ENCODE data around the gene PRR7. TPM values are rescaled to one million over a fixed set of nuclear protein-coding genes. Genes with fewer than 3 reads are reported as not detected.
A peak's percentile ranks its signal among the peaks of the same experiment; 100 is the strongest.

Gene PRR7
- polyA plus RNA-seq, 4 donors = 0.86 to 3.7 (median 2.0) TPM

DNA sequence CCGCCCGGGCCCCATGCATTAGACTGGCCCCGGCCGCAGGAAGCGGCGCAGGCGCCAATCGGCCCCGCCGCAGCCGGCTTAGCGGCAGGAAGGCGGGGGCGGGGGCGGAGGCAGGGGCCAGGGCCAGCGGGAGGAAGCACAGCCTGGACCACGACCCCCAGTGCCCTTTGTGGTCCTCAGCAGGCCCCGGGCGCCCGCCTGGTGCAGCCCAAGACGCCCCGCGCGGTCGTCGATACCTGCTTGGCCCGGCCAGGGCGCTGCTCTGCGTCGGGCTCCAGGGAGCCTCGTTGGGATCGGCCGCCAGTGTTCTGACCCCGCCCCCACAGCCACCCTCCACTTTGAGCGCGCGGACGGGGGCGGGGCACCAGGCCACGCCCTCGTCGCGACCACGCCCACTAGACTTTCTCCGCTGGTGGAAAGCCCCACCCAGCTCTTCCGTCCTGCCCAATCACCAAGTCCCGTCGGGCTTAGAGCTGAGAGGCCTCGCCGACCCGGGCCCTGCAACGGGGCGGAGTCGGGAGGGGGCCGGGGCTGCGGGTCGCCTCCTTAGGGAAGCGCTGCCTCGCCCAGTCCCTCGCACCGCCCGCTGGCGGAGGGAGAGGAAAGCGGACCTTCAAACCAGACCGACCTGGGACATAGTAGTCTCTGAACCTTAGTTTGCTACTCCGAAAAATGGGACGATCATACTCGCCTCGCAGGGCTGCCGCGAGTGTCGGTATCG, 50.8 kb downstream of the PRR7 start, which contains the start of gene PDLIM7:
Gene PDLIM7, minus strand, starts transcription at position 313 of the 721 bp plus-strand sequence. CDS start 1,092 bp downstream, outside the sequence.
- DNase-seq (peak; percentile 97 to 99), FAIRE-seq (no peak)
- H3K27me3 ChIP-seq (ENCODE audit: control insufficient read depth in 3 of 3, insufficient read depth in 3 of 3, low read length in 3 of 3) = peaks cover 0 to 20% (median 0%) of the 10 kb centered on the region in 3 donors
- H3K27ac ChIP-seq (ENCODE audit: low read depth in 1 of 3, low read length in 2 of 3) = peak within 1 kb of the TSS; percentile 9 to 83 (median 82)
- peaks cover 0 to 20% (median 3%) of the 10 kb centered on the region in 3 donors for H3K4me1 ChIP-seq (ENCODE audit: control insufficient read depth in 3 of 3, insufficient read depth in 2 of 3, low read depth in 1 of 3, low read length in 2 of 3)
- peak within 1 kb of the TSS; percentile 52 to 60 (median 54) for H3K4me3 ChIP-seq (ENCODE audit: low read depth in 1 of 3, low read length in 3 of 3)
- H3K36me3 ChIP-seq (ENCODE audit: control insufficient read depth in 3 of 3, insufficient read depth in 2 of 3, low read depth in 1 of 3, low read length in 3 of 3) = peaks cover 0 to 30% (median 0%) of the 10 kb centered on the region in 3 donors
- no peaks in the 10 kb centered on the region for H3K9me3 ChIP-seq (ENCODE audit: control insufficient read depth in 2 of 2, insufficient read depth in 1 of 2, low read depth in 1 of 2, low read length in 1 of 2)
- WGBS, 3 donors = 0% methylated on average over 57 to 73 of the region's 73 CpGs

DNA sequence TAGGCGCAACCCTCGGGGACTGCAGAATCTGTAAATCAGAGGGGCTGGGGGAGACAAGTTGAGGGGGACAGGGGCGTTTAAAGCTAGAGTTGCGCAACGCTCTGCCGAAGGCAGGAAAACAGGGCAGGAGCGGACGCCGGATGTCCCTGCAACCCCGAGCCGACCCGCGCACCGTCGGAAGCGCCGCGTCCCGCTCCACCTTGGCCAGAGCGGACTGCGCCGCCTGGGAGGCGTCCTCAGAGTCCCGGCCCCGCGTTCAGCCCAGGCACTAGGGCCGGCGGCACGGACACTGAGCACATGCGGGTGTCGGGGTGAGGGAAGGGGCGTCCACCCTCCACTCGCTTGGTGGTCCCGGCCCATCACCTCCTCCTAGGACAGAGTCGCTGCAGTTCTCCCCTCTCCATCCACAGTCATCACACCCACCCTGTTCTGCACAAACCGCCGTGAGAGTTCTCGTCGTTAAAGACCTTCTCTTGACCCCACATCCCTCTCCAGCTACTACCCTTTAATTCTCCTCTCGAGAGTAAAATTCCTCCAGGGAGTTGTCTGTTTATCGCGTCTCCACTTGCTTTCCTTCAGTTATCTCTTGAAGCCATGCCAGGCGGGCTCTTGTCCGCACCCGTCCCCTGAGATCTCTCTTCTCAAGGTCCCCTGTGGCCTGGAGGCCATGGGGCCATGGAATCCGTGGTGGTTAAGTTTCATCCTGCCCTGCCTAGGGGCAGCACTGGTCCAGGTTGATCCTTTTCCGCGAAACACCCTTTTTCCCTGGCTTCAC, 51.6 kb downstream of the PRR7 start:
- DNase-seq = no peak
- H3K27ac ChIP-seq (ENCODE audit: low read depth in 1 of 3, low read length in 2 of 3) = peak overlapping the region in 2 of 3 donors; percentile 37 to 72
- peaks cover 0 to 23% (median 0%) of the 10 kb centered on the region in 3 donors for H3K36me3 ChIP-seq (ENCODE audit: control insufficient read depth in 3 of 3, insufficient read depth in 2 of 3, low read depth in 1 of 3, low read length in 3 of 3)
- H3K4me3 ChIP-seq (ENCODE audit: low read depth in 1 of 3, low read length in 3 of 3) = peak overlapping the region in 2 of 3 donors; percentile 54 to 59
- H3K4me1 ChIP-seq (ENCODE audit: control insufficient read depth in 3 of 3, insufficient read depth in 2 of 3, low read depth in 1 of 3, low read length in 2 of 3) = peaks cover 0 to 20% (median 3%) of the 10 kb centered on the region in 3 donors
- peaks cover 0 to 20% (median 0%) of the 10 kb centered on the region in 3 donors for H3K27me3 ChIP-seq (ENCODE audit: control insufficient read depth in 3 of 3, insufficient read depth in 3 of 3, low read length in 3 of 3)
- H3K9me3 ChIP-seq (ENCODE audit: control insufficient read depth in 2 of 2, insufficient read depth in 1 of 2, low read depth in 1 of 2, low read length in 1 of 2) = no peaks in the 10 kb centered on the region
- WGBS, 3 donors = 11 to 14% (median 11%) methylated on average over 39 to 48 of the region's 48 CpGs
- FAIRE-seq = no peak

DNA sequence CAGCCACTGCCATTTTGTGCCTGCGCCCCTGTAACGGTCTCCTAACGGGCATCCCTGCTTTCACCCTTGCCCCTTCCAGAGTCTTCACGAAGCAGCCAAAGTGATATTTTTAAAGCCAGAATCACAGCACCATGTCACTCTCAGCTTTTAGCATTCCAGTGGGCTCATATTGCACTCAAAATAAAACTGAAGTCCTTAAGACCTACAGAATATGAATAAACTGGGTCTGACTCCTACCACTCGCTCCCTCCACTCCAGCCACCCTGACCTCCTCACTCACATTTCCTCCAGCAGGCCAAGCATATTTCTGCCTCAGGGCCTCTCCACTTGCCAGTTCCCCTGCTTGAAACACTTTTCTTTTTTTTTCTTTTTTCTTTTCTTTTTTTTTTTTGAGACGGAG, 53.2 kb downstream of the PRR7 start:
- H3K27me3 ChIP-seq (ENCODE audit: control insufficient read depth in 3 of 3, insufficient read depth in 3 of 3, low read length in 3 of 3) = peaks cover 0 to 20% (median 0%) of the 10 kb centered on the region in 3 donors
- no peak overlapping the region for H3K4me3 ChIP-seq (ENCODE audit: low read depth in 1 of 3, low read length in 3 of 3)
- FAIRE-seq (no peak), DNase-seq (no peak)
- no peaks in the 10 kb centered on the region for H3K9me3 ChIP-seq (ENCODE audit: control insufficient read depth in 2 of 2, insufficient read depth in 1 of 2, low read depth in 1 of 2, low read length in 1 of 2)
- H3K36me3 ChIP-seq (ENCODE audit: control insufficient read depth in 3 of 3, insufficient read depth in 2 of 3, low read depth in 1 of 3, low read length in 3 of 3) = peaks cover 0 to 19% (median 0%) of the 10 kb centered on the region in 3 donors
- WGBS, 3 donors = 78 to 86% (median 82%) methylated on average over 6 of the region's 6 CpGs
- peaks cover 0 to 20% (median 0%) of the 10 kb centered on the region in 3 donors for H3K4me1 ChIP-seq (ENCODE audit: control insufficient read depth in 3 of 3, insufficient read depth in 2 of 3, low read depth in 1 of 3, low read length in 2 of 3)
- no peak overlapping the region for H3K27ac ChIP-seq (ENCODE audit: low read depth in 1 of 3, low read length in 2 of 3)

DNA sequence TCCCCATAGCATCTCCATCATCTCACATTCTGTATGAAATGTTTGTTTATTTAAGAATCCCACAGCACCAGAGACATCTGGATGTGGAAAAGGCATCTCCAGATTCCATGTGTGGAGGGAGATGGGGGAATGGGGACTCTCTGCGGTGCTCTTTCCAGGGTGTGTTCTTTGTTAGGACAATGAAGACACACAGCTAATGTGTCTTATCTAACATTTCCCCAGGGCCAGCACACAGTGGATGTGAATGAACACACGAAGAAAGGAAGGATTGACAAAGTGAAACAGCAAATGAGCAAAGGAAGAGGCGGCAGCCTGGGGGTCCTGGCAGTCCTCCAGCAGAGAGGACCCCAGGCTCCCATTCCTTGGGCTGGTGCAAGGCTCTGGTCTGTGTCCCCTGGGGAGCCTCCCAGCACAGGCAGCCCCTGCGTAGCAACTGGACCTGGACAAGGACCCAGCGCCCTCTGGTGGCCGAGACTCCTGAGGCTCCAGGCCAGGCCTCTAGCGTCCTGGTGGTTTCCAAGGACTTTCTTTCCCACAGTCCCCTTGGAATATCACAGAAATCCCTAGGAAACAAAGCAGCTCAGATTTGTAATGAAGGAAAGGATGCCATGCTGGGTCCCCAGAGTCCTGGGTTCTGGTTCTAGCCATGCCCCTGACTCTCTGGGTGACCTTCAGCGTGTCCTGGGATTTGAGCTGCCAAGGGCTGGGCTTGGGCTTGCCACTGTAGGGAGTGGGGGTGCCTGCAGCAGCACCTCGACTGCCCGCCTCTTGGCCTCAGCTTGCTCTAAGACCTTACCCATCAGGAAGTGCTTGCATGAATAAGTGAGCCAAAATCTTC, 54.3 kb downstream of the PRR7 start:
- Histone ChIP-seq H3K36me3 (ENCODE audit: control insufficient read depth in 3 of 3, insufficient read depth in 2 of 3, low read depth in 1 of 3, low read length in 3 of 3) (peaks cover 0 to 9% (median 0%) of the 10 kb centered on the region in 3 donors), H3K4me3 (ENCODE audit: low read depth in 1 of 3, low read length in 3 of 3) (no peak overlapping the region), H3K9me3 (ENCODE audit: control insufficient read depth in 2 of 2, insufficient read depth in 1 of 2, low read depth in 1 of 2, low read length in 1 of 2) (no peaks in the 10 kb centered on the region), H3K27me3 (ENCODE audit: control insufficient read depth in 3 of 3, insufficient read depth in 3 of 3, low read length in 3 of 3) (peaks cover 0 to 20% (median 0%) of the 10 kb centered on the region in 3 donors), H3K27ac (ENCODE audit: low read depth in 1 of 3, low read length in 2 of 3) (peak overlapping the region in 2 of 3 donors; percentile 5 to 13), H3K4me1 (ENCODE audit: control insufficient read depth in 3 of 3, insufficient read depth in 2 of 3, low read depth in 1 of 3, low read length in 2 of 3) (peaks cover 0 to 20% (median 0%) of the 10 kb centered on the region in 3 donors)
- no peak for FAIRE-seq
- peak; percentile 81 to 89 for DNase-seq
- WGBS, 3 donors = 17 to 22% (median 18%) methylated on average over 10 of the region's 10 CpGs

DNA sequence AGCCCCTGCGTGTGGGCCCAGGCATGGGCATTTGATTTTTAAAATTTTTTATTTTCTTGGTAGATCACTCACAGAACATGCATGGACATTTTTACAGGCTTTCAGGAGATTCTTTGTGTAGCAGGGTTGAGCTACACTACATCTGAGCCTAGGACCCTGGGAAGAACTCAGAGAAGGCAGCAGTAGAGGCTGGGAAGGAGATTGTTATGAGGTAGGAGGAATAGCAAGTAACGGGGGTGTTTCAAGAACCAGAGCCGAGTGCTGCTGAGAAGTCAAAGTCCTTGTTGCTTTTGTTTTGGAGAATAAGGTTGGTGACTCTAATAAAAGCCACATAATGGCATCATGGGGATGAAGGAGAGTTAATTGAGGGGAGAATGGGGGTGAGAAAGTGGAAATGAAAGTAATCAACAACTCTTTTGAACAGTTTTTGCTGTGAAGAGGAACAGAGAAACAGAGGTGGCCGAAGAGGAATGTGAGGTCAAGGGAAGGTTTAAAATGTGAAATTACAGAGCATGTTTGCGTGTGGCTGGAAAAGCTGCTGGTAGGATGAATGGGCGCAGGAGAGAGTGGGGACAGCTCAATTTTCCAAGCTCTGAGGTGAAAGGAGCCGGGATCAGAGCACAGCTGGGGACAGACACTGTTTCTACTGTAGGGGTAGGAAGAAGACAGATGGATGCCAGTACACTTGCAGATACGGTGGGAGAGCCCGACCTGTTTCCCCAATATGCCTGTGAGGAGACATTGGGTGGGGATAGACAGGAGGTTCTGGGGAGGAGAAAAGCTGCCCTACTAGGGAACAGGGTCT, 55.5 kb downstream of the PRR7 start:
- no peak for DNase-seq
- FAIRE-seq = no peak
- Histone ChIP-seq H3K36me3 (ENCODE audit: control insufficient read depth in 3 of 3, insufficient read depth in 2 of 3, low read depth in 1 of 3, low read length in 3 of 3) (peaks cover 0 to 8% (median 0%) of the 10 kb centered on the region in 3 donors), H3K27me3 (ENCODE audit: control insufficient read depth in 3 of 3, insufficient read depth in 3 of 3, low read length in 3 of 3) (peaks cover 0 to 20% (median 0%) of the 10 kb centered on the region in 3 donors), H3K4me3 (ENCODE audit: low read depth in 1 of 3, low read length in 3 of 3) (no peak overlapping the region), H3K9me3 (ENCODE audit: control insufficient read depth in 2 of 2, insufficient read depth in 1 of 2, low read depth in 1 of 2, low read length in 1 of 2) (no peaks in the 10 kb centered on the region), H3K4me1 (ENCODE audit: control insufficient read depth in 3 of 3, insufficient read depth in 2 of 3, low read depth in 1 of 3, low read length in 2 of 3) (peaks cover 0 to 16% (median 0%) of the 10 kb centered on the region in 3 donors), H3K27ac (ENCODE audit: low read depth in 1 of 3, low read length in 2 of 3) (no peak overlapping the region)
- WGBS, 3 donors = 54 to 62% (median 58%) methylated on average over 9 of the region's 9 CpGs

DNA sequence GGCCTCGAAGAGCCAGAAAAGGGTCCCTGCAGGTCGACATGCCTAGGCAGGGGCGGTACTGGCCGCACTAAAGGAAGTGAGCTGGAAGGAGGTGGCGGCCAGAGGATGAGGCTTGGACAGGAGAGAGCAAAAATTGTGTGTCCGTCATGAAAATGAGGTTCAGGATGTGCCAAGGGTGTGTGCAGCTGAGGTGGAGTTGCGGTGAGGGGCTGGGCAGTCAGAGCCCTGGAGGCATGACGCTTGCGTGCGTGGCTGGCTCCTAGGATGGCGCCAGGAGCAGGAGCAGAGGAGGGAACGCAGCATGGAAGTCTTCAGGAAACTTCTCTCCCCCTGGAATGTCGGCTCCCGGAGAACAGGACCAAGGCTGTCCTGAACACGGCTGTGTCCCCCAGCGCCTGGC, 56.3 kb downstream of the PRR7 start:
- no peak overlapping the region for H3K27ac ChIP-seq (ENCODE audit: low read depth in 1 of 3, low read length in 2 of 3)
- FAIRE-seq (no peak), DNase-seq (no peak)
- H3K9me3 ChIP-seq (ENCODE audit: control insufficient read depth in 2 of 2, insufficient read depth in 1 of 2, low read depth in 1 of 2, low read length in 1 of 2) = no peaks in the 10 kb centered on the region
- peaks cover 0 to 14% (median 0%) of the 10 kb centered on the region in 3 donors for H3K4me1 ChIP-seq (ENCODE audit: control insufficient read depth in 3 of 3, insufficient read depth in 2 of 3, low read depth in 1 of 3, low read length in 2 of 3)
- 85 to 87% (median 87%) methylated on average over 16 of the region's 16 CpGs for WGBS, 3 donors
- no peak overlapping the region for H3K4me3 ChIP-seq (ENCODE audit: low read depth in 1 of 3, low read length in 3 of 3)
- H3K36me3 ChIP-seq (ENCODE audit: control insufficient read depth in 3 of 3, insufficient read depth in 2 of 3, low read depth in 1 of 3, low read length in 3 of 3) = peaks cover 0 to 8% (median 0%) of the 10 kb centered on the region in 3 donors
- peaks cover 0 to 18% (median 0%) of the 10 kb centered on the region in 3 donors for H3K27me3 ChIP-seq (ENCODE audit: control insufficient read depth in 3 of 3, insufficient read depth in 3 of 3, low read length in 3 of 3)

DNA sequence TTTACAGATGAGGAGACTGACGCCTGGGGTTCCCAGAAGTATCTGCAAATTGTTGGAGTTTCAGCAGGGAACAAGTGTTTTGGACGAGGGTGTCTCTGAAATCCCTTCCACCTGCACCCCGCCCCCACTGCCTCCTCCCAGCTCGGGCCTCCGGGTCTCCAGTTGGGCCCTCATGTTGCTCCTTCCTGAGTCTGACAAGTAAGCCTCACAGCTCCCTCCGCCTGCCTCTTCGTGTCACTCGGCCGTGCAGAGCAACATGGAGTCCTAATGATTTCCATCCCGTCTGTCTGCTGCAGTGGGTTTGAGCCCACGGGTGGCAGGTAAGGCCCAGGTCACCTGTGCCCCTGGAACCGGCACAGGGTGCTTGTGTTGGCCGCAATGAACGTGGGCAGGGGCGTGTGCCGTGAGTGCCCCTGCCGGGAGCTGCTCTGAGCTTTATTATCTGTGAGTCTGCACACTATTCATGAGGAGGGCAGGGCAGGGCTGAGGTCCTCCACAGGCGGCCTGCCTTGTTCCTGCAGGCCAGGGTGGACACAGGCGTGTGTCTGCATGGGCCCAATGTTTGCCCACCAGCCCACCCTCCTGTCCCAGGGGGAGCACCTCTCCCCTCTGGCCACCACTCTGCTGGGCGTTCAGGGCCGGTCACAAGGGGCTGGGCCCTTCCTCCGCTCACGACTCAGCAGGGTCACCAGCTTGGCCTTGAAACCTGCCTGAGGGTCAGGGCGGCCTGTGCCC, 56.9 kb downstream of the PRR7 start:
- H3K4me3 ChIP-seq (ENCODE audit: low read depth in 1 of 3, low read length in 3 of 3) = no peak overlapping the region
- H3K36me3 ChIP-seq (ENCODE audit: control insufficient read depth in 3 of 3, insufficient read depth in 2 of 3, low read depth in 1 of 3, low read length in 3 of 3) = peaks cover 0 to 8% (median 0%) of the 10 kb centered on the region in 3 donors
- no peaks in the 10 kb centered on the region for H3K9me3 ChIP-seq (ENCODE audit: control insufficient read depth in 2 of 2, insufficient read depth in 1 of 2, low read depth in 1 of 2, low read length in 1 of 2)
- DNase-seq (no peak), FAIRE-seq (no peak)
- H3K4me1 ChIP-seq (ENCODE audit: control insufficient read depth in 3 of 3, insufficient read depth in 2 of 3, low read depth in 1 of 3, low read length in 2 of 3) = peaks cover 0 to 7% (median 0%) of the 10 kb centered on the region in 3 donors
- H3K27me3 ChIP-seq (ENCODE audit: control insufficient read depth in 3 of 3, insufficient read depth in 3 of 3, low read length in 3 of 3) = peaks cover 0 to 11% (median 0%) of the 10 kb centered on the region in 3 donors
- H3K27ac ChIP-seq (ENCODE audit: low read depth in 1 of 3, low read length in 2 of 3) = no peak overlapping the region
- WGBS, 3 donors = 80 to 90% (median 88%) methylated on average over 24 of the region's 24 CpGs

Data from small intestine (tissue), 7 donors.